GM12892 (cell line): ENCODE results near the gene TOR4A.

Source experiments
- POLR2A ChIP-seq: IDR thresholded peaks from 2 replicates; pipeline ENCODE4 v1.6.1; 2011; ENCODE audit warnings: low read depth, low read length, control low read depth
- POLR2AphosphoS5 ChIP-seq: IDR thresholded peaks from 2 replicates; pipeline ENCODE4 v1.6.1; 2011; ENCODE audit warnings: low read depth, low read length, control low read depth

DNA sequence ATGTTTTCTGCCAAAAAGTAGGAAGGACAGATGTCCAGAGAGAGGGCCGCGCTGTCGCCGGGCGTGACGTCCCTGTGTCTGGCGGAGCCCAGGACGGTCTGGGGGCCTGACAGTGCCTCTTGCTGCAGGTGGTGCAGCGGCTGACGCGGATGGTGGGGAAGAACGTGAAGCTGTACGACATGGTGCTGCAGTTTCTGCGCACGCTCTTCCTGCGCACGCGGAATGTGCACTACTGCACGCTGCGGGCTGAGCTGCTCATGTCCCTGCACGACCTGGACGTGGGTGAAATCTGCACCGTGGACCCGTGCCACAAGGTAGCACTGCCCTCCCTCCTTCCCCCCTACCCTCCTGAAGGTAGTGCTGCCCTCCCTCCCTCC is 14.6 kb upstream of the TOR4A start:
- TF ChIP-seq POLR2A = no peak; the same call in 1 of the 2 replicates
- no peak for TF ChIP-seq POLR2AphosphoS5
